ENCODE measurements around the gene MBOAT2. TPM values are rescaled to one million over a fixed set of nuclear protein-coding genes. Genes with fewer than 3 reads are reported as not detected.

The MBOAT2 gene
- total RNA-seq, 4 donors from 2014 or later = 20.5 to 42.8 (median 24.4) TPM

DNA sequence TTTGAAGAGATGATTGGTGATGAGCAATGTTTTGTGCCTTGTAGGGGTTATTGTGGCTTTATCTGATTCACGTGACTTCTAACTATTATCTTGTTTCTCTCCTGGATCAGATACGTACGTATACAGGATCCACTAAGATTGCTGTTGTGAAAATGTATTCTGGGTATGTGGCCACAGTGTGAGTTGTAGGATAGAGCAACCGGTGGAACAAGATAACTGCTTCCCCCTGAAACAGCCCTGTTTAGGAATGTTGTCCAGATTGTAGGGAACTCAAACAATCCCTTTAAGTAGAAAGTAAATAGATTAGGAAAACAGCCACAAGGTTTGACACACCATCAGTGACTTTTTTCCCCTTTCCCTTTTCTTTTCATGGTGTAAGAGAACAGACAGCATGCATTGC is 22.3 kb upstream of the MBOAT2 start:
- no peak for DNase-seq
- WGBS, 2 donors = 75 to 77% methylated on average over 4 of the region's 4 CpGs
- no peak for TF ChIP-seq POLR2A (IDR thresholded peaks at IDR 0.05)
- TF ChIP-seq, protein P1, sequence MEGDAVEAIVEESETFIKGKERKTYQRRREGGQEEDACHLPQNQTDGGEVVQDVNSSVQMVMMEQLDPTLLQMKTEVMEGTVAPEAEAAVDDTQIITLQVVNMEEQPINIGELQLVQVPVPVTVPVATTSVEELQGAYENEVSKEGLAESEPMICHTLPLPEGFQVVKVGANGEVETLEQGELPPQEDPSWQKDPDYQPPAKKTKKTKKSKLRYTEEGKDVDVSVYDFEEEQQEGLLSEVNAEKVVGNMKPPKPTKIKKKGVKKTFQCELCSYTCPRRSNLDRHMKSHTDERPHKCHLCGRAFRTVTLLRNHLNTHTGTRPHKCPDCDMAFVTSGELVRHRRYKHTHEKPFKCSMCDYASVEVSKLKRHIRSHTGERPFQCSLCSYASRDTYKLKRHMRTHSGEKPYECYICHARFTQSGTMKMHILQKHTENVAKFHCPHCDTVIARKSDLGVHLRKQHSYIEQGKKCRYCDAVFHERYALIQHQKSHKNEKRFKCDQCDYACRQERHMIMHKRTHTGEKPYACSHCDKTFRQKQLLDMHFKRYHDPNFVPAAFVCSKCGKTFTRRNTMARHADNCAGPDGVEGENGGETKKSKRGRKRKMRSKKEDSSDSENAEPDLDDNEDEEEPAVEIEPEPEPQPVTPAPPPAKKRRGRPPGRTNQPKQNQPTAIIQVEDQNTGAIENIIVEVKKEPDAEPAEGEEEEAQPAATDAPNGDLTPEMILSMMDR (IDR thresholded peaks at IDR 0.05) = no peak
- intact Hi-C loops (cut with DNase I) = no loop called here
- no peaks in the 10 kb centered on the region for H3K36me3 ChIP-seq
- no peak overlapping the region for H3K4me3 ChIP-seq (replicated peaks in 1 of 3)
- no peaks in the 10 kb centered on the region for H3K4me1 ChIP-seq
- no peaks in the 10 kb centered on the region for H3K27me3 ChIP-seq
- no peaks in the 10 kb centered on the region for H3K9me3 ChIP-seq
- no peak overlapping the region for H3K27ac ChIP-seq

DNA sequence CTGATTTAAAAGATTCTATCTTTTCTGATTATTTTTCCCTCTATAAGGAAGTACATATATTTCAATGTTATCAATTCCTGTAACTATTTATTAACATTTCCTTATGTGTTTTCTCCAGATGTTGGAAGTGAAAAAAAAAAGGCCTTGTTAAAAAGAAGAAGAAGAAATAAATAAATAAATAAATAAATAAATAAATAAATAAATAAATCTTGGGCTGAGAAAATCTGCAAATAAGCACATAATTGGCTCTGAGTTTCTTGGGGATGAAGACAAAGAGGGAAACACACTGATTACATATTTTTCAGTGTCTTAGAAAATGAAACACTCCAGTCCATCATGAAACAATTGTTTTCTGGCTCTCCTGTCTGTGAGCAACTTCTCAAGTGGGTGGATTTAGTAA is 21.1 kb upstream of the MBOAT2 start:
- TF ChIP-seq, protein P1 (IDR thresholded peaks at IDR 0.05) = no peak
- no peak for TF ChIP-seq POLR2A (IDR thresholded peaks at IDR 0.05)
- H3K4me1 ChIP-seq = no peaks in the 10 kb centered on the region
- intact Hi-C loops (cut with DNase I) = no loop called here
- no peak for DNase-seq
- H3K36me3 ChIP-seq = no peaks in the 10 kb centered on the region
- no peak overlapping the region for H3K4me3 ChIP-seq (replicated peaks in 1 of 3)
- no peaks in the 10 kb centered on the region for H3K9me3 ChIP-seq
- H3K27me3 ChIP-seq = no peaks in the 10 kb centered on the region
- no peak overlapping the region for H3K27ac ChIP-seq

DNA sequence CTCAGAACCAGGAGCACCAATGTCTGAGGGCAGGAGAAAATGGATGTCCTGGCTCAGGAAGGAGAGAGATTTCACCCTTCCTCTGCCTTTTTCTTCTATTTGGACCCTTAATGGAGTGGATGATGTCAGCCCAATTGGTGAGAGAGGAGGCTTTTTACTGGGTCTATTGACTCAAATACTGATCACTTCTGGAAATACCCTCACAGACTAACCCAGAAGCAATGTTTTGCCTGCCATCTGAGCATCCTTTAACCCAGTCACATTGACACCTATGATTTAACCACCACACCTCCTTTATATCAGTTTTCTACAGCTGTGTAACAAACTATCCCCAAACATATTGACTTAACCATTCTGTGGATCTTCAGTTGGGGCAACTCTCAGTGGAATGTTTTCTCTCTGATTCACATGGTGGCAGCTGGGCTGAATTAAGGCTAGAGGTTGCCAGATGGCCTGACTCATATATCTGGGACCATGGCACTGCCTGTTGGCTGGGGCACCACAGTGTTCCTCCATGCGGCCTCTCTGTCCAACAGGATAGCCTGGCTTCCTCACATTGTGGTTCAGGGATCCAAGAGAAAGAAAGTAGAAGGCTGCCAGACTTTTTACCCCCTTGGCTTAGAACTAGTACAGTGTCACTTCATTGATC is 18.2 kb upstream of the MBOAT2 start:
- Histone ChIP-seq H3K4me1 (no peaks in the 10 kb centered on the region), H3K36me3 (no peaks in the 10 kb centered on the region), H3K9me3 (no peaks in the 10 kb centered on the region), H3K4me3 (replicated peaks in 1 of 3) (no peak overlapping the region), H3K27me3 (no peaks in the 10 kb centered on the region), H3K27ac (no peak overlapping the region)
- no peak for TF ChIP-seq POLR2A (IDR thresholded peaks at IDR 0.05)
- TF ChIP-seq, protein P1 (IDR thresholded peaks at IDR 0.05) = no peak
- WGBS, 2 donors = 100% methylated on average over 1 of the region's 1 CpG; no CpG with 5 or more reads in 1 of the 2 donors
- intact Hi-C loops (cut with DNase I) = no loop called here
- no peak for DNase-seq

DNA sequence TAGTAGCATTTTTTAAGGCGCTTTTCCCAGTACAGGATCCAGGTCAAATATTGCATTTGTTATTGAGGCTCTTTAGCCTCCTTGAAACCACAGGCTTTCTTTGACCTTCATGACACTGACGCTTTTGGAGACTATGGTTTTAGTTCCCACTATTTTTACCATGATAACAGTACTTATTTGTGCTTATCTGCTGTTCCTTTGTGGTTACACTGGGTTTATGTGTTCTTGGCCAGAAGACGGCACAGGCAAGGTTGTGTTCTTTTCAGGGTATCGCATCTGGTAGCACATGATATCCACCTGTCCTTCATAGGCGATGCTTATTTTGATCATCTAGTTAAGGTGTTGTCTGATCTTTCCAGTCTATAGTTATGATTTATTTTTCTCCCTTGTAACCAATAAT is 16.8 kb upstream of the MBOAT2 start:
- H3K27me3 ChIP-seq = no peaks in the 10 kb centered on the region
- no peaks in the 10 kb centered on the region for H3K4me1 ChIP-seq
- no peak for TF ChIP-seq POLR2A (IDR thresholded peaks at IDR 0.05)
- TF ChIP-seq, protein P1 (IDR thresholded peaks at IDR 0.05) = no peak
- no peak for DNase-seq
- H3K9me3 ChIP-seq = no peaks in the 10 kb centered on the region
- 93 to 94% methylated on average over 5 of the region's 5 CpGs for WGBS, 2 donors
- H3K27ac ChIP-seq = no peak overlapping the region
- intact Hi-C loops (cut with DNase I) = no loop called here
- H3K36me3 ChIP-seq = no peaks in the 10 kb centered on the region
- no peak overlapping the region for H3K4me3 ChIP-seq (replicated peaks in 1 of 3)

DNA sequence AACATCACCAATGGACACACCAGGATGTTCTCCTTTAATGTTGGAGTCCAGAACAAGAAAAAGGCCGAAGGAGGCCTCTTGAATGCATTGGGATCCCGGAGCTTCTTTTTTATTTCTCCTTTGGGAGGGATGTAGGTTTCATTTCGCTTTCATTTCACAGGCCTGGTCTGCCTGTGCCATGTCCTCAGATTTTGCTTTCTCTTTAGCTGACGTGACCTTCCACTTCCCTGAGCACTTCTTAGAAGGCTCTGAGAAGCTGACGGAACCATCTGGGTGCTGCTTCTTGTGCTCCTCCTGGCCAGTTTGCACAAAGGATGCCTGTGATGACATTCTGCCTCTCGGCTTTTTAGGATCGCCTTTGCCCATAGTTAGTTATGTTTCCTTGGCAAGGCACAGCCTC is 15.1 kb upstream of the MBOAT2 start:
- no peak overlapping the region for H3K4me3 ChIP-seq (replicated peaks in 1 of 3)
- intact Hi-C loops (cut with DNase I) = no loop called here
- H3K36me3 ChIP-seq = no peaks in the 10 kb centered on the region
- no peaks in the 10 kb centered on the region for H3K27me3 ChIP-seq
- no peak for DNase-seq
- no peak overlapping the region for H3K27ac ChIP-seq
- no peaks in the 10 kb centered on the region for H3K4me1 ChIP-seq
- TF ChIP-seq, protein P1 (IDR thresholded peaks at IDR 0.05) = no peak
- TF ChIP-seq POLR2A (IDR thresholded peaks at IDR 0.05) = no peak
- no peaks in the 10 kb centered on the region for H3K9me3 ChIP-seq
- WGBS, 2 donors = 88 to 89% methylated on average over 7 of the region's 7 CpGs
